Activated CD8-positive, alpha-beta memory T cell treated with anti-CD3 and anti-CD28 coated beads for 4 hours (primary cell): ENCODE results near the gene TOLLIP.
"Not testable (repeated sequence)": the region's sequence is repeated elsewhere in the genome, so short reads cannot be mapped to it uniquely, and the experiment has no call there.

ENCODE experiments used
- DNase-seq, 2 donors: peaks; one replicate each; pipeline ENCODE4 v3.0.0-alpha.2; 2020; ENCODE audit warnings: low read depth in 2 of 2

Gene TOLLIP

DNA sequence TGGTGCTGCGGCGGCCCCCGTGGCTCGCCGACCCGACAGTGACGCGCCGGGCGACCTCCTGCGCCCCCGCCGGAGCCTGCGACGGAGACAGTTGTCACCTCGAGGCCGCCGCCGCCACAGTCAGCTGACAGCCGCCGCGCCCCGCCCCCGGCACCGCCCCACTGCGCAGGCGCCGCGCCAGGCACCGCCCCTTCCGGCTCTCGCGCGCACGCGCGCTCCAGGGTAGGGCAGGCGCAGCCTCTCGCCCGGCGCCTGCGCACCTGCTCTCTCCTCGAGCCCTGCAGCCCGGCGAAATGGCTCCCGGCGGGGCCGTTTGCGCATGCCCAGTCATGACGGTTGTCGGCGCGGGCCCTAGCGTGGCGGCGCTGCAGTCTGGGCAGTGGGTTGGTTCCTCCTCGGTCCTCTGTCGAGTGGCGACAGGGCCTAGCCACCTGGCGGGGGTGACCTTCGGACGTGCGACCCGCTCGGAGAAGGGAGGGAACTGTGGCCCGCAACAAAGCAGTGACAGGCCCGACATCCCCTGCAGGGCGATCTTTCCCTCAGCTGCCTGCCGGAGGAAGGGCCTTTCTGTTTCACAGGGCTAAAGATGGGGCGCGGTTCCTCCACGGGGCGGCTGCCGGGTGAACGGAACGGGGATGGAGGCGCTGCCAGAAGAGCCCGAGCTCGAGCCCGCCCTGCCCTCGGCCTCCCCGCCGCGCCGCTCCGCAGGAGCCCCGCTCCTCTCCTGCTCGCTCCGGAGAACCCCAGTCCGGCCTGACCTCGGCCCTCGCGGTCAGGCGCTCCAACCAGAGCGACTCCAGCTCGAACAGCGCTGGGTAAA lies at the start of gene TOLLIP:
TSS of gene TOLLIP (minus strand) at position 135 of the 820 bp plus-strand sequence. CDS start at position 1, 134 bp downstream.
- DNase-seq = peak; percentile 94 to 95

DNA sequence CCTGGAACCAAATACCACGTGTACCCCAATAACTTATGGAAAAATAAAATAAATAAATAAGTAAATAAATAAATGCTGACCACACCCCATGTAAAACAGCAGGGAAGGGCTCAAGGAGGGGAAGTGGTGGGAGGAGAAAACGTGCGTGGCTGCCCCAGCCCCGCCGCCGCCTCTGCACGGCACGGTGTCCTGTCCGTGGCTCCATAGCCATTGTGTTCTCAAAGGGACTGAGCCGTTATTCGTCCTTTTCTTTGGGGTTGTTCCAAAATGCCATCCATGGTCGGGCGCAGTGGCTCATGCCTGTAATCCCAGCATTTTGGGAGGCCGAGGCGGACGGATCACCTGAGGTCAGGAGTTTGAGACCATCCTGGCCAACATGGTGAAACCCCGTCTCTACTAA lies 49.5 kb upstream of the TOLLIP start:
- DNase-seq = not testable (repeated sequence)

DNA sequence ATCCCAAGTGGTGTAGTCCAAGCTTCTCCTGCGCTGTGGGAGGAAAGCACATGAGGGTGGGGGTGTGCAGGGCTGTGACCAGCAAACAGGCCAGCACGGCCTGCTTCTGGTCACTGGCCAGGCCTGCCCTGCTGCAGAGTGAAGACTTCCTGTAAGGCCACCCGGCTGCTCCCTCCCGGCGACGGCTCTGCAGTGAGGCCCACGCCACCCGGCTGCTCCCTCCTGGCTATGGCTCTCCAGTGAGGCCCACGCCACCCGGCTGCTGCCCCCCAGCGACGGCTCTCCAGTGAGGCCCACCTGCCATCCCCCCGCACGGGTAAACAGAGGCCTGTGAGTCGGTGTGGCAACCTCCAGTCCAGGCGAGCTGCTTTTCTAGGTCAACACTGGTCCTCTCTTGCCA lies 48.9 kb upstream of the TOLLIP start:
- DNase-seq = no peak

DNA sequence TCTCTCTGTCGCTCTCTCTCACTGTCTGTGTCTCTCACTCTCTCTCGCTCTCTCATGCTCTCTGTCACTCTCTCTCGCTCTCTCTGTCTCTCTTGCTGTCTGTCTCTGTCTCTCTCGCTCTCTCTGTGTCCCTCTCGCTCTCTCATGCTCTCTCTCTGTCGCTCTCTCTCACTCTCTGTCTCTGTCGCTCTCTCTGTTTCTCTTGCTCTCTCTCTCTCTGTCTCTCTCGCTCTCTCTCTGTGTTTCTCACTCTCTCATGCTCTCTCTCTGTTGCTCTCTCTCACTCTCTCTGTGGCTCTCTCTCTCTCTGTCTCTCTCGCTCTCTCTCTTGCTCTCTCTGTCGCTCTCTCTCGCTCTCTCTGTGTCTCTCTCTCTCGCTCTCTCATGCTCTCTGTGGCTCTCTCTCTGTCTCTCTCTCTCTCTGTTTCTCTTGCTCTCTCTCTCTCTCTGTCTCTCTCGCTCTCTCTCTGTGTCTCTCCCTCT lies 47.1 kb upstream of the TOLLIP start:
- no peak for DNase-seq

DNA sequence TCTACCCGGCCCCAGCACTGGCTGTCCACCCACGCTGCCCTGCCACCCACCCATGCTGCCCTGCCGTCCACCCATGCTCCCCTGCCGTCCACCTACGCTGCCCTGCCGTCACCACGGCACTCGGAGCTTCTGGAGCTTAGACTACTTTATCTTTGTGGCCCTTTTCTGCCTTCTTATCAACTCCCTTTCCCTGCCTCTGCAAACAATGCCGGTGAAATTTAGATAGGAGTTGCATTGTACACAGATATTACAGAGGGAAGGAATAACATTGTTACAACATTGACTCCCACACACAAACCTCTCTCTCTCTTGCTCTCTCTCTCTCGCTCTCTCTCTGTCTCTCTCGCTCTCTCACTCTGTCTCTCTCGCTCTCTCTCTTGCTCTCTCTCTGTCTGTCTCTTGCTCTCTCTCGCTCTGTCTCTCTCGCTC lies 46.6 kb upstream of the TOLLIP start:
- DNase-seq = no peak

DNA sequence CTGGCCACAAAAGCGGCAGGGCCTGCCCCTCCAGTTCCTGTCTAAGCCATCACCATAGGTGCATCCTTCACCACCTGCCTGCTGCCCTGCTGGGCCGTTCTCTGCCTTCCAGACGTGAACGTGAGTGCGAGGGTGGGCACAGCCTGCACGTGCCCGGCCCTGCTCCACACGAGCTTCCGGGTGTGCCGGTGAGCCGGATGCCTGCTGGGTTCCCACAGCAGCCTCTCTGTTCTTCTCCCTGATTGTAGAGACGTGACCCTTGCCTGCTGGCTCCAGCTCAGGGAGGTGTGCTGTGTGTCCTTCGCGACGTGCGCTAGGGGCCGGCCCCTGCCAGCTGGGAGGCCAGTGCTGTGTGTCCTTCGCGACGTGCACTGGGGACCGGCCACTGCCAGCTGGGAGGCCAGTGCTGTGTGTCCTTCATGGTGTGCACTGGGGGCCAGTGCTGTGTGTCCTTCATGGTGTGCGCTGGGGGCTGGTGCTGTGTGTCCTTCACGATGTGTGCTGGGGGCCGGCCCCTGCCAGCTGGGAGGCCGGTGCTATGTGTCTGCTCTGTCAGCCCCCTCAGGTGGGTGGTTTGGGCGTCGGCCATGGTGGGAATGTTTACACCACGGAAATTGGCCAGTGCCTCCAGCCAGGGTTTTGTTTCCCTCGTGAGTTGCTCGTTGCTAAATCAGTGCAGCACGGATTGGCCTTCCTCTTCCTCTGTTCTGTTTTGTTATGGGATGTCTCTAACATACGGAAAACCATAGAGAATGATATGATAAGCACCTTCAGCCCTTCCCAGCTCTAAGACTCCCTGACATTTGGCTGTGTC lies 44.9 kb upstream of the TOLLIP start:
- no peak for DNase-seq

DNA sequence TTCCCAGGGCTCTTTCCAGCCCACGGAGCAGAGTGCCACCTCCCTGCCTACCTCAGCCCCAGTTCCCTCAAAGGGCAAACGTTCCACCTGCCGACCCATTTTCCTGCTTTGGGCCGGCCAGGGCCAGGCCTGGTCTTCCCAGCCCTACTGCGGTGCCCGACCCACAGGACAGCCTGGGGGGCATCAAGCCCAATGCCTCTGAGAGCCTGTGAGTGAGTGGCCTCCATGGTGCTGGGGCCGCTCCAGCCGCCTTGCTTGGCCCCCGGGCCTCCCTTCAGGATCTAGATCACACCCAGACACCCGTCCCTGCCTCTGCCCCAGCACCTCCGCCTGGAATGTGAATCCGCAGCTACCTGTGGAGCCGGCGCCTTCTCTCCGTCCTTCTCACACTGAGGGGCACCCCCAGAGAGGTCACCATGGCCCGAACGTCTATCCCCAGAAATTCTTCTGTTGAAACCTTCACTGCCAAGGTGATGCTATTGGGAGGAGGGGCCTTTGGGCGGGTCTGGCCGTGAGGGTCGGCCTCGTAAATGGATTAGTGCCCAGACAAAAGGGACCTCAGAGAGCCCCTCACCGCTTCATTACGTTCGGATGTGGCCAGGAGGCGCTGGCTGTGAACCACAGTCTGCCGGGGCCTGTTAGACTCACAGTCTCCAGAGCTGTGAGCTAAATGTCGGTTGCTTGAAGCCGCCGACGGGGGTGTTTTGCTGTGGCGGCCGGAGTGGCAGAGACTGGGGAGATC lies 44.1 kb upstream of the TOLLIP start:
- no peak for DNase-seq

DNA sequence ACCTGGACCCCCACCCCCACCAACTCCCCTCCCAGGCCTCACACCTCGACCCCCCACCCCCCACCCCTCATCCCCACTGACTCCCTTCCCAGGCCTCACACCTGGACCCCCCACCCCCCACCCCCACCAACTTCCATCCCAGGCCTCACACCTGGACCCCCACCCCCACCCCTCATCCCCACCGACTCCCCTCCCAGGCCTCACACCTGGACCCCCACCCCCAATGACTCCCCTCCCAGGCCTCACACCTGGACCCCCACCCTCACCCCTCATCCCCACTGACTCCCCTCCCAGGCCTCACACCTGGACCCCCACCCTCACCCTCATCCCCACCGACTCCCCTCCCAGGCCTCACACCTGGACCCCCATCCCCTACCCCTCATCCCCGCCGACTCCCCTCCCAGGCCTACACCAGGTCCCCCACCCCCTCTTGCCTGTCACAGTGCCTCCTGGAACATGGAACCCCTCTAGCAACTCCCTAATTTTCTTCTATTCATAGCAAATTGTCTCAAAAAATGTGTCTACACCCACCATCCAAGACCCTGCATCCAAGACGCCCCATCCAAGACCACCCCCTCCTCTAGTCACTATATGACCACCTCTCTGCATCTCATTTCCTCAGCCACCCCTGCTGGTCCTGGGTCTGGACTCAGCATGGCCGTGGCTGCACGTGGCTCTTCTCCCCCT lies 43.4 kb upstream of the TOLLIP start:
- DNase-seq = no peak

DNA sequence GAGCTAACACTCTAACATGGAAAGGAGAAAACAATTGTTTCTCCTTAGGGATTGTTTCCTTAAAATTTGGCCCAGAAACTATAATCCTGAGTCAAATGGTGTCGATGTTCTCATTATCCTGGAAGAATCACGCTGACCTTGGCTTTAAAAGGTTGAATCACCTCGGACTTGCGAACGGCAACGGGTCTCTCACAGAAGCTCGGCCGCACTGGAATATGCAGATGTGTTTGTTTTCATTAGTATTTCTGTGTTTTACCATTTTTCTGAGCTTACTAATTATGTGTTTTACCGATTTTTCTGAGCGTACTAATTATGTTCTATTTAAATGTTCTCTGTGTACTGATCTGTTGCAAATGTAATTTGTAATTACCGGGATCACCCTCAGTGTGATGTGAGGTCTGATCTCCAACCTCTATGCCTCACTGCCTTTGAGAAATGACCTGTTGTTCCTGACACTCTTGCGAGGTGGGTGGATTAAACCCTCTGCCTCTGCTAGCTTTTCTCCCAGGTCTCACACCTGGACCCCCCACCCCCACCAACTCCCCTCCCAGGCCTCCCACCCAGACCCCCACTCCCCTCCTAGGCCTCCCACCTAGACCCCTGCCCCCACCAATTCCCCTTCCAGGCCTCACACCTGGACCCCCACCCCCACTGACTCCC lies 42.0 kb upstream of the TOLLIP start:
- DNase-seq = no peak

DNA sequence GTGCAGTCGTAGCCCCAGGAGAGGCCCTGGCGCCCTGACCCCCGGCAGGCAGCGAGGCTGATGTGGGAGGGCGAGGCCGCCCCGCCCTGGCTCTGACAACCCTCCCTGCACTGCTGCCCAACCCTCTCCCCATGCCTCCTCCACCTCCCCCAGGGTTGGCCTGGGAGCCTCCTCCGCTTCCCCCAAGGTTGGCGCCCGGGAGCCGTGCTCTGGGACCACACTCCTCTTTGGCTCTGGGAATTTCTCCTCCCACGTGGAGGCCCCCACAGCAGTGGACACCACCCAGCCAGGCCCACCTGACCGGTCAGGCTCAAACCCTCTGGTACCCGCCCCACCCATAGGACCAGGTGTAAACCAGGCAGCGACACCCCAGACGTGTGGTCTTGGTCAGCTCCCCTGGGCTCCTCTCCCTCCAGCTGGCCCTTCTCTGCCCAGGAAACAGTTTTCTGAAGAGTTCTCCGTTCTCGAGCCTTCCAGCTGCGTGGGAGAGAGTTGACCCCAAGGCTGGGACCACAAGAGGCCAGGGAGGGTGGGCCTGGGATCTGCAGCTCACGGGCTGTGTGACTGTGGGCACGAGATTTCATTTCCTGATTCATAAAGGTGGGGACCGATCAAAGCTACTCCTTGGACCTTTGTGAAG lies 40.8 kb upstream of the TOLLIP start:
- DNase-seq = no peak

DNA sequence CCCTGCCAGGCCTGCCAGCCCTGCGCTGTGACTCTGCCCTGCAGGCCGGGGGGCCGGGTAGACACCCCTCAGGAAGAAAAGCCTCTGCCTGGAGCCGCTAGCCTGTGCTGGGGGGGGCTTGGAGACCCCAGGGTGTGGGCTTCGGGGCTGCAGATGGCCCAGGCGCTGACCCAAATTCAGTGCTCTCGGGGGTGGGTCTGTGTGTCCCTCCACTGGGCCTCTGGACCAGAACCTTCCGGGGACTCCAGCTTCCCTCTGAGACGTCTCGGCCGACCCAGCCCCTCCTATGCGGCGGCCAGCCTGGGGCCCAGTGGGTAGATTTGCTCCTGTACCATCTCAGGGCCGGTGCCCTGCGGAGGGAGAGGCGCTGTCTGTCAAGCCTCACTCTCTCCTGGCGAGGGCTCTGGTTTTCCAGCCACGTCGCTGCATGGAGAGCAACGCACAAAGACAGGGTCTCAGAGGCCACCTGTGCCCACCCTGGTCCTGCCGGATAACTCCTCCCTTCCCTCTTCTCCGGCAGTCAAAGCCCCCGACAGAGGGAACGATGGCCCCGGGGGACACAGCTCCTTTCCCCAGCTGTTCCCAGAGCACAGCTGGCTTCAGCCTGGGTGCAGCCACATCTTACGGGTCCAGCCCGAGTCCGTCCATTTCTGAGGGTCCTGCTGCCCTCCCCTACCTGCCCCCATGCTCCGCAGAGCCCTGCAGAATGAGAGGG lies 40.1 kb upstream of the TOLLIP start:
- DNase-seq = no peak

DNA sequence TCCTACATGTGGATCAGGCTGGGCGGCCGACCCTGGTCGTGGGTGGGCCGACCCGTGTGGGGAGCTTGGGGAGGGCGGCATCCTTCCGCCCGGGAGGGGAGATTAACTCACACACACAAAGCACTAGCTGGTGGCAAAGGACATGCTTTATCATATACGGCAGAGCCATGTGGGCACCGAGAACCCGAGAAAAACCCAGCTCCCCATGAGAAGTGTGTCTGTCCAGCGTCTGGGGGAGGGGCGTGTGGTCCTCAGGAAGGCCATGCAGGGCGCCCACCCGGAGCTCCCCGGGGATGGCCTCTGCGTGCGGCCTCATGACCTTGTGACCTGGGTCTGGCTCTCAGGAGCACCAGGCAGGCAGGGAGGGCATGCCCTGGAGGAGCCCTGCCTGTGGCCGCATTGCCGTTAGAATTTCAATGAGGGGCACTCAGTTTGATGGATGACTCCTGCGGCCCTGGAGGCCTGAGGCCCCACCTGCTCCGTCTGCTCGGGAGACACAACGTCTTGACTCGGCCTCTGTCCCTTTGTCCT lies 39.4 kb upstream of the TOLLIP start:
- no peak for DNase-seq

DNA sequence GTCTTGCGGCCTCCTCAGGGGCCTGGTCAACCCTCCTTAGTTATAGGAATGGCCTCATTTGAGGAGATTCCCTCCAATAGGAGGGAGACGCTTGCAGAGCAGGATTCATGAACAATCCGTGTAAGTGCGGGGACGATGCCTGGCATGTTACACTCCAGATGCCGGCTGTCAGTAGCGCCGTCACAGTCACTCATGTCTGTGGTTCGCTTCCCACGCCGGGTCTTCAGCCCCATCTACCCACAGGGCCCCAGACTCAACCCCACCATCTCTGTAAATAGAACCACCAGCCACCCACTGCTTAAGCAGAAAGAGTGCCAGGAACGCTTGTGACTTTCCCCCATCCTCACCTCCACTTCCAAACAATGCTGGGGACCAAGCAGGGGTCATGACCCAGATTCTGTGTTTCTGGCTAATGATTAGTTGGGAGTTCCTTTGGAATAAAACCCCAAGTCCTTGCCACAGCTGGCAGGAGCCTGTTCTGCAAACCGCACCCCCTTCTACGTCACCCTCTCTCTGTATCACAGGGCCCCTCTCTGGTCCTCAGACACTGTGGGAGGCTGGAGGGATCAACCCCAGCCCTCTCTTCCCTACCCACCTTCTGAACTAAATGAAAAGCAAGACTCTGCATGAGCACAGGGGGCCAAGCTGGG lies 38.8 kb upstream of the TOLLIP start:
- DNase-seq = no peak

DNA sequence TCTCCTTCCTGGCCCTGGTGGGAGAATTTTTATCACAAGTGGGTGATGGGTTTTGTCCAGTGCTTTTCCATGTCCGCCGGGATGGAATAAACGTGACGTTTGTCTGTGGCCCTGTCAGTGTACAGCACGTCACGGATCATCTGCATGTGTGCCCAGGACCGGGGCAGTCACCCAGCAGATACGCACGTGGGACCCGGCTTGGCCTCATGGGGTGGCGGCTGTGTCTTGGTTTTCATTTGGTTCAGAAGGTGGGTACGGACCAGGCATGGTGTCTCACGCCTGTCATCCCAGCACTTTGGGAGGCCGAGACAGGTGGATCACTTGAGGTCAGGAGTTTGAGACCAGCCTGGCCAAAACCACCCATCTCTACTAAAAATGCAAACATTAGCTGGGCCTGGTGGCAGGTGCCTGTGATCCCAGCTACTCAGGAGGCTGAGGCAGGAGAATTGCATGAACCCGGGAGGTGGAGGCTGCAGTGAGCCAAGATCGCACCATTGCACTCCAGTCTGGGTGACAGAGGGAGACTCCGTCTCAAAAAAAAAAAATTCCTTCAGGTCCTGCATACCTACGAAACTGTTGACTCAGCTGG lies 38.1 kb upstream of the TOLLIP start:
- not testable (repeated sequence) for DNase-seq

DNA sequence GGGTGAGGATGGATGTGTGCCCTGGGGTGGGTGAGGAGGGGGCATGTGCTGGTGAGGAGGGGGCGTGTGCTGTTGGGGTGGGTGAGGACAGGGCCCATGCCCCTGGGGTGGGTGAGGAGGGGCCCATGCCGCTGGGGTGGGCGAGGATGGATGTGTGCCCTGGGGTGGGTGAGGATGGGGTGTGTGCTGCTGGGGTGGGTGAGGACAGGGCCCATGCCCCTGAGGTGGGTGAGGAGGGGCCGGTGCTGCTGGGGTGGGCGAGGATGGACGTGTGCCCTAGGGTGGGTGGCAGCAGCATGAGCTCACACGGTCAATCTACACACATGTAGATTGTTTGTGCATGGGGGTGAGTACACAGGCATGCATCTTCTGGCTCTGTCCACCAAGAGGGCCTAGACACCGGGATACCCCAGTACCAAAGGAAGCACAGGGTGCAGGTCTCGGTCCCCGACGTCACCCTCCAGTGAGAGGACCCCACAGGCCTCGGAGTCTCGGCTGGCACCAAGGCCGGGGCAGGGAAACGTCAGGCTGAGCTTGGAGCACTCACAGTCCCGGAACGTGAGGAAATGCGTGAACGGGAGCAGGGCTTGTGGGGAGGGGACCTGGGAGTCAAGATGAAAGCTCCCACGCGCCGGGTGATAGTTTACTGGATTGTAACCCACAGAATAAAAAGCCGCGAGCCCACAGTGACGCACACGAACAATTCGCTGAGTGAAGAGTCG lies 37.4 kb upstream of the TOLLIP start:
- DNase-seq = no peak

DNA sequence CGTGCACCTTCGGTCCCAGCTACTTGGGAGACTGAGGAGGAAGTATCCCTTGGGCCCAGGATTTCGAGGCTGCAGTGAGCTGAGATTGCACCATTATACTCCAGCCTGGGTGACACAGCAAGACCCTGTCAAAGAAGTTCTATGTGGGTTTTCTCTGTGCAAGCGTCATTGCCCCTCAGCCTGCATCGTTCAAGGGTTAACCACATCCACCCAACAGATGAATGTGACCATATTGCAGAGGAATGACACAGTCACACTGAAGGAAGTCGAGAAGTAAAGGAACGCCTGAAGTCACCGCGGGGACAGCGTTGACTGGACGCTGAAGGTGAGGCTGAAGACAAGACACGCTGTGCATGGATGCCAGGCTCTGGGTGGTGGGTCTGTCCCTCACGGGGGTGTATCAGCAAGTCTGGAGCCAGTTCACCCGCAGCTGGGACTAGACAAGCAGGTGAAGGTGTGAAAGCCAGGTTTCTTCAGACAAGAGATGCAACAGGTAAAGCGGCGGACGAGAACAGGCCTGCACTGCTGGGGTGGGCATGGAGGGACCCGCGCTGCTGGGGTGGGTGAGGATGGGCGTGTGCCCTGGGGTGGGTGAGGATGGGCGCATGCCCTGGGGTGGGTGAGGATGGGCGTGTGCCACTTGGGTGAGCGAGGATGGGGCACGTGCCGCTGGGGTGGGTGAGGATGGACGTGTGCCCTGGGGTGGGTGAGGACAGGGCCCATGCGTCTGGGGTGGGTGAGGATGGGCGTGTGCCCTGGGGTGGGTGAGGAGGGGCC lies 36.5 kb upstream of the TOLLIP start:
- DNase-seq = no peak

DNA sequence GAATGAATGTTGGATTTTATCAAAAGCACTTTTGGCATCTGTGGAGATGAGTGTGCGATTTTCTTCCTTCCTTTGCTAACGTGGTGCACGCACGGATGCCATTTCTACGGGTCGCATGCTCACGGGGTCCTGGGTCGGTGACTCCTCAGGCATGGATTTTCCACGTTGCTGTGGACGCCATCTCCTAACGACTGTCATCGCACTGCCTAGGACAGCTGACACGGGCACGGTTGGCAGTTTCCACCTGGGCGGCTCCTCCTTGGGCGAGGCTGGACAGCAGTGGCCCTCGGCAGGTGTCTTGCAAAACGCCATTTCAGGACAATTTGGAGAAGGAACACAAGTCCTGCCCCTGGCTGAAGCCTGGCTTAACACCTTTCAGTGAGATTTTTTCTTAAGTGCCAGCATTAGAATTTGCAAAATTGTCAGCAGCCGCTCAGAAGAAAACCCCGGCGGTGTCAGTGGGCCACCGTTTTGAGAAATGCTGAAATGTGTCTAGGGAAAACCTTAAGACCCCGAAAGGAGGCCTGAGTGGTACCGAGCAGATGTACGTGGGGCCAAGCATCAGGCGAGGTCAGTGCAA lies 34.7 kb upstream of the TOLLIP start:
- no peak for DNase-seq
